ENCODE data around the gene PFDN1. TPM values are rescaled to one million over a fixed set of nuclear protein-coding genes. Genes with fewer than 3 reads are reported as not detected.

The PFDN1 gene
- total RNA-seq, 1 experiment from 2014 or later, result 54.4 TPM

GRCh38 chr5:140295414-140295813 lies 7.5 kb downstream of the PFDN1 start:
- POLR2A ChIA-PET, result no interaction called here
- CTCF ChIA-PET, result no interaction called here
- Histone ChIP-seq H3K4me1 (ENCODE audit: control insufficient read depth, insufficient read depth, low read length) (peaks cover 45% of the 10 kb centered on the region), H3K27ac (ENCODE audit: low read length) (no peak overlapping the region), H3K4me3 (ENCODE audit: low read depth in 2 of 2, low read length in 2 of 2) (no peak overlapping the region), H3K27me3 (ENCODE audit: control insufficient read depth, insufficient read depth, low read length) (no peaks in the 10 kb centered on the region), H3K9me3 (ENCODE audit: control insufficient read depth, insufficient read depth, low read depth, low read length) (no peaks in the 10 kb centered on the region), H3K36me3 (ENCODE audit: control insufficient read depth, insufficient read depth, low read length) (no peaks in the 10 kb centered on the region)
- peak; percentile 58; the same call in 1 of the 2 replicates for ATAC-seq
- TF ChIP-seq, protein P1, sequence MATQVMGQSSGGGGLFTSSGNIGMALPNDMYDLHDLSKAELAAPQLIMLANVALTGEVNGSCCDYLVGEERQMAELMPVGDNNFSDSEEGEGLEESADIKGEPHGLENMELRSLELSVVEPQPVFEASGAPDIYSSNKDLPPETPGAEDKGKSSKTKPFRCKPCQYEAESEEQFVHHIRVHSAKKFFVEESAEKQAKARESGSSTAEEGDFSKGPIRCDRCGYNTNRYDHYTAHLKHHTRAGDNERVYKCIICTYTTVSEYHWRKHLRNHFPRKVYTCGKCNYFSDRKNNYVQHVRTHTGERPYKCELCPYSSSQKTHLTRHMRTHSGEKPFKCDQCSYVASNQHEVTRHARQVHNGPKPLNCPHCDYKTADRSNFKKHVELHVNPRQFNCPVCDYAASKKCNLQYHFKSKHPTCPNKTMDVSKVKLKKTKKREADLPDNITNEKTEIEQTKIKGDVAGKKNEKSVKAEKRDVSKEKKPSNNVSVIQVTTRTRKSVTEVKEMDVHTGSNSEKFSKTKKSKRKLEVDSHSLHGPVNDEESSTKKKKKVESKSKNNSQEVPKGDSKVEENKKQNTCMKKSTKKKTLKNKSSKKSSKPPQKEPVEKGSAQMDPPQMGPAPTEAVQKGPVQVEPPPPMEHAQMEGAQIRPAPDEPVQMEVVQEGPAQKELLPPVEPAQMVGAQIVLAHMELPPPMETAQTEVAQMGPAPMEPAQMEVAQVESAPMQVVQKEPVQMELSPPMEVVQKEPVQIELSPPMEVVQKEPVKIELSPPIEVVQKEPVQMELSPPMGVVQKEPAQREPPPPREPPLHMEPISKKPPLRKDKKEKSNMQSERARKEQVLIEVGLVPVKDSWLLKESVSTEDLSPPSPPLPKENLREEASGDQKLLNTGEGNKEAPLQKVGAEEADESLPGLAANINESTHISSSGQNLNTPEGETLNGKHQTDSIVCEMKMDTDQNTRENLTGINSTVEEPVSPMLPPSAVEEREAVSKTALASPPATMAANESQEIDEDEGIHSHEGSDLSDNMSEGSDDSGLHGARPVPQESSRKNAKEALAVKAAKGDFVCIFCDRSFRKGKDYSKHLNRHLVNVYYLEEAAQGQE (IDR thresholded peaks at IDR 0.05; ENCODE audit: insufficient read depth in 1 of 2, low read depth in 2 of 2, low read length in 1 of 2), result no peak
- TF ChIP-seq TCF7L2 (IDR thresholded peaks at IDR 0.05; ENCODE audit: low read depth, low read length) (no peak), SIN3A (IDR thresholded peaks at IDR 0.05; ENCODE audit: borderline replicate concordance, insufficient read depth, low read depth, low read length) (no peak), CTCF (IDR thresholded peaks at IDR 0.05) (no peak), POLR2AphosphoS5 (IDR thresholded peaks at IDR 0.05; ENCODE audit: low read depth, low read length) (no peak)
- intact Hi-C loops (cut with micrococcal nuclease; ENCODE audit: unreplicated experiment) (no loop called here), in situ Hi-C loops (cut with HindIII; ENCODE audit: low pct_unique_long_range_greater_than_20kb, low sequenced_read_pairs) (no loop called here)
- no TSS peak for BruUV-seq (replicated peaks)
- no peak for DNase-seq (ENCODE audit: low read depth, low spot score)

DNA sequence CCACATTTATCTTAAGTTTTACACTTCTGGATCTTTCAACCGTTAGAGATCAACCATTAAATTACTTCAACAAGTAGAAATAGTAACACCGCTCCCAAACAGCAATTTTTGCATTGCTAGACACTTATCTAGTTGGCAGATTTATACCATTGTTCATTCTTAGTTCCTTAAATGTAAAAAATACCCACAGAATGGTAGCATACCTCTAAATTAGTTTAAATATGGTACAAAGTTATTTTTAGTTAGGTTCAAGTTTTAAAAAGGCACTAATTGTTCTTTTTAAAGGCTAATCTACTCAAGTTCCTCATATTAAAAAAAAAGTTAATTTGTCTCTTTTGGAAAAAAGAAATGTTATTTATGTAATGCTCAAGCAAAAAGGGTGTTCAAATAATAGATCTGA lies 8.1 kb downstream of the PFDN1 start:
- Histone ChIP-seq H3K27me3 (ENCODE audit: control insufficient read depth, insufficient read depth, low read length) (no peaks in the 10 kb centered on the region), H3K9me3 (ENCODE audit: control insufficient read depth, insufficient read depth, low read depth, low read length) (no peaks in the 10 kb centered on the region), H3K4me3 (ENCODE audit: low read depth in 2 of 2, low read length in 2 of 2) (no peak overlapping the region), H3K4me1 (ENCODE audit: control insufficient read depth, insufficient read depth, low read length) (peaks cover 45% of the 10 kb centered on the region), H3K36me3 (ENCODE audit: control insufficient read depth, insufficient read depth, low read length) (no peaks in the 10 kb centered on the region), H3K27ac (ENCODE audit: low read length) (no peak overlapping the region)
- ATAC-seq, result no peak
- intact Hi-C loops (cut with micrococcal nuclease; ENCODE audit: unreplicated experiment), result no loop called here
- in situ Hi-C loops (cut with HindIII; ENCODE audit: low pct_unique_long_range_greater_than_20kb, low sequenced_read_pairs), result no loop called here
- TF ChIP-seq CTCF (IDR thresholded peaks at IDR 0.05), result no peak
- TF ChIP-seq, protein P1 (IDR thresholded peaks at IDR 0.05; ENCODE audit: insufficient read depth in 1 of 2, low read depth in 2 of 2, low read length in 1 of 2), result no peak
- TF ChIP-seq TCF7L2 (IDR thresholded peaks at IDR 0.05; ENCODE audit: low read depth, low read length), result no peak
- TF ChIP-seq SIN3A (IDR thresholded peaks at IDR 0.05; ENCODE audit: borderline replicate concordance, insufficient read depth, low read depth, low read length), result no peak
- DNase-seq (ENCODE audit: low read depth, low spot score), result no peak
- no TSS peak for BruUV-seq (replicated peaks)
- ChIA-PET CTCF (no interaction called here), POLR2A (no interaction called here)
